Activated gamma-delta T cell treated with Interleukin-2 at 50 U/mL for 16 hours (primary cell): ENCODE data around the gene FMOD.
"Not testable (repeated sequence)": the region's sequence is repeated elsewhere in the genome, so short reads cannot be mapped to it uniquely, and the experiment has no call there.

Experiments used
- DNase-seq: peaks from one replicate; pipeline ENCODE4 v3.0.0-alpha.2; 2020

The FMOD gene

GRCh38 chr1:203325026-203325417 lies 25.9 kb downstream of the FMOD start:
- peak; percentile 68 for DNase-seq

GRCh38 chr1:203324105-203325025 lies 26.6 kb downstream of the FMOD start:
- peak; percentile 49 for DNase-seq

DNA sequence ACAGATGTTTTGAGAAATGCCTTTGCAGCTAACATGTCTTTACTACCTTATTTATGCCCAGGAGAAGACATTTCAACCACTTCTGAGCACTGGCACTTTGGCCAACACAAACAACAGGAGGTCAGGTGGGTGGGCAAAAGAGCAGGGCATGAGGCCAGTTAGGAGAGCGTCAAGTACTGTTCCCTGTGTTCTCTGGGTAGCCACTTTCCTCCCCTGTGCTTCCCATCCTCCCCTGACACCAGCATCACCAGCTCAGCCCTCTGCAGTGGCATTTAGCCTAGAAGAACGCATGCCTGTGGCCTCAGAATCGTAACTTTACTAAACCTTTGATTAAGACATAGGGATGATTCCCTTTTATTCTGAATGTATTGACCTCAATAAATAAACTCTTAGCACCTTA lies 27.3 kb downstream of the FMOD start:
- no peak for DNase-seq

GRCh38 chr1:203322500-203323179 lies 28.3 kb downstream of the FMOD start:
- no peak for DNase-seq

GRCh38 chr1:203321273-203322052 lies 29.5 kb downstream of the FMOD start:
- DNase-seq, result no peak

DNA sequence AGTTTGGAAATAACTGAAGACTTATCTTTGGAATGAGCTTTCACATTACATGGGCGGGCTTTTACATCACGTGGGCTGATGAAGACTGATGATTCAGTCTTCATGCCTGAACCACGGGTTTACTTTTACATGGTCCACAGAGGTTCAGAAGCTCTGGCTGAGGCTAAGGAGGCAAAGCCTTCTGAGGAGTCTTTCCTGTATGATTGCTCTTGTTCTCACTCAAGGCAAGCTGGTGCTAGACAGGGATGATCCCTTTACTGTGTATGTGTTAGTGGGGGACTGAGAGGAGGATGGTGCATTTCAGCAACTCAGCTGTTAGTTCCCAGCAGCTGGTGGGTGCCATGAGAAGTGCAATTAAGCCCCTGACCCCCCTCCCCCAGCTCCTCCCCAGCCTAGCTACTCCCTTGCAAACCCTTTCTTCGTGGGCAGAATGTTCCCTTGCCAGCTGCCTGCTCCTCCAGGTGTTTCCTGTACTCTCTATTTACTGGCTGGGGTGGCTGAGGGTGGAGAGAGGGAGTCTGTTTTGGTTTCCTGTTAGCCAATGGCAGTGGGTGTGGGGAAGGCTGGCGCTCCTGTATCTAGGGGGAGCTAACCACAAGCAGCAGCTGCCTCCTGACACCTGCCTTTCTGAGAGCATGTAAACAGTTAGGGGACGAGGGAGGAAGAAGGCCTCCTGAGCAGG lies 30.2 kb downstream of the FMOD start:
- peak; percentile 77 for DNase-seq

DNA sequence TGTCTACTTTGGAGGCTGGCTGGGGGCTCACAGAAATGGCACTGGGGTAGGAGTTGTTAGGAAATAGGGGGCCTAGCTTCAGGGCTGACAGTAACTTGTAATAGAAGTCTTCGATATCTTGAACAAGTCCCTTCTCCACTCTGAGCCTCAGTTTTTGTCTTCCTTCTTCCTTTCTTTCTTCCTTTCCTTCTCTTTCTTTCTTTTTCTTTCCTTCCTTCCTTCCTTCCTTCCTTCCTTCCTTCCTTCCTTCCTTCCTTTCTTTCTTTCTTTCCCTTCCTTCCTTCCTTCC lies 32.7 kb downstream of the FMOD start:
- DNase-seq, result no peak

GRCh38 chr1:203317429-203318228 lies 33.3 kb downstream of the FMOD start:
- DNase-seq, result no peak

GRCh38 chr1:203316626-203317093 lies 34.3 kb downstream of the FMOD start:
- DNase-seq, result no peak

DNA sequence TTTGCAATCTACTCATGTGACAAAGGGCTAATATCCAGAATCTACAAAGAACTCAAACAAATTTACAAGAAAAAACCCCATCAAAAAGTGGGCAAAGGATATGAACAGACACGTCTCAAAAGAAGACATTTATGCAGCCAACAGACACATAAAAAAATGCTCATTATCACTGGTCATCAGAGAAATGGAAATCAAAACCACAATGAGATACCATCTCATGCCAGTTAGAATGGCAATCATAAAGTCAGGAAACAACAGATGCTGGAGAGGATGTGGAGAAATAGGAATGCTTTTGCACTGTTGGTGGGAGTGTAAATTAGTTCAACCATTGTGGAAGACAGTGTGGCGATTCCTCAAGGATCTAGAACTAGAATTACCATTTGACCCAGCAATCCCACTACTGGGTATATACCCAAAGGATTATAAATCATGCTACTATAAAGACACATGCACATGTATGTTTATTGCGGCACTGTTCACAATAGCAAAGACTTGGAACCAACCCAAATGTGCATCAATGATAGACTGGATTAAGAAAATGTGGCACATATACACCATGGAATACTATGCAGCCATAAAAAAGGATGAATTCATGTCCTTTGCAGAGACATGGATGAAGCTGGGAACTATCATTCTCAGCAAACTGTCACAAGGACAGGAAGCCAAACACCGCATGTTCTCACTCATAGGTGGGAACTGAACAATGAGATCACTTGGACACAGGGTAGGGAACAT lies 36.7 kb downstream of the FMOD start:
- not testable (repeated sequence) for DNase-seq

DNA sequence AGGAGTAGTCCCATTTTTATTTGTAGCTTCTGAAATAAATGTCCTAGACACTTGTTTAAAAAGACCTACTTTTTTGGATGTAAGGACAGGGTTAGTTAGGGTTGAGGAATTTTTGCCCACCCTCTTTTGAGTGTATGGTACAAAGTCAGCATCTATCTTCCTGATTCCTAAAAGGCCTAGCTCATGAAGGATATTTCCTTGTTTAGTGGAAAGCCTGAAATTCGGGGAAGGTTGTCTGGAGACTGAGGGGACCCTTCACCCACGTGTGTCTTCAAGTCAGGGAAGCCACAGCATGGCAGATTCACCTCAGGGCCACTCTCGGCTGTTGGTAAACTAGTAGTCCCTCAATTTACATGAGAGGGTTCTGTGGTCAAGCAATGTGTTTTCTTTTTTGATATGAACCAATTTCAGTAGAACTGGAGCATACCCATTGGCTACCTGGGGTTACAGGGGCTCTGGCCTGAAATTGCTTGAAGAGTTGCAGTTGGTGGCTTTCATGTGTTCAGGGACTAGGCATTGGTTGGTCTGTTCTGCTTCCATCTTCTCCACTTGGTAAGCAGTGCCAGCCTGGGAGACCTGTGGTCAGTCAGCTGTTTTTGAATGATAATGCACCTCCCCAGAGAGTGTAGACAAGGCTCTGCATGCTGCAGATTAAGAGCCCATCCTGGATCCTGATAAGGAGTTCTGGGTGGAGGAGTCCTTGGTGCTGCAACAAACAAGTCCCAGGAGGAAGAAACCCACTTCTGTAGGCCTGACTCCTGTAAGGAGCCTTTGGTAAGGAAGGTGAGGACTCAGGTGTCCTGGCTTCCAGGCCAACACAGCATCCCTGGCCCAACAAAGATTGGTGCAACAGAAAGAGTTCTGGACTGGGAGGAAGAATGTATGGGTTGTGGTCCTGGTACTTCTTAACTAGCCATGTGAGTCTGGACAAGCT lies 39.3 kb downstream of the FMOD start:
- DNase-seq, result no peak

- DNase-seq, result no peak
Observed at GRCh38 chr1:203308923-203309331, 42.0 kb downstream of the FMOD start.

- no peak for DNase-seq
Observed at GRCh38 chr1:203308328-203308922, 42.5 kb downstream of the FMOD start.

GRCh38 chr1:203307641-203308126 lies 43.2 kb downstream of the FMOD start:
- no peak for DNase-seq

DNA sequence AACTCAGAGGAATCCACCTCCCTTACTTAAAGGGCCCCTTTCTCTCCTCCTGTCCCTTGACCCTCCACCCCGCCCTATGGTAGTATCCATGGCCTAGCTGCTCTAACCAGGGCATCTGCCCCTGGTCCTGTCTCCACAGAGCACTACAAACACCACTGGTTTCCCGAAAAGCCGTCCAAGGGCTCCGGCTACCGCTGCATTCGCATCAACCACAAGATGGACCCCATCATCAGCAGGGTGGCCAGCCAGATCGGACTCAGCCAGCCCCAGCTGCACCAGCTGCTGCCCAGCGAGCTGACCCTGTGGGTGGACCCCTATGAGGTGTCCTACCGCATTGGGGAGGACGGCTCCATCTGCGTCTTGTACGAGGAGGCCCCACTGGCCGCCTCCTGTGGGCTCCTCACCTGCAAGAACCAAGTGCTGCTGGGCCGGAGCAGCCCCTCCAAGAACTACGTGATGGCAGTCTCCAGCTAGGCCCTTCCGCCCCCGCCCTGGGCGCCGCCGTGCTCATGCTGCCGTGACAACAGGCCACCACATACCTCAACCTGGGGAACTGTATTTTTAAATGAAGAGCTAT lies 43.9 kb downstream of the FMOD start:
- DNase-seq, result peak; percentile 44

DNA sequence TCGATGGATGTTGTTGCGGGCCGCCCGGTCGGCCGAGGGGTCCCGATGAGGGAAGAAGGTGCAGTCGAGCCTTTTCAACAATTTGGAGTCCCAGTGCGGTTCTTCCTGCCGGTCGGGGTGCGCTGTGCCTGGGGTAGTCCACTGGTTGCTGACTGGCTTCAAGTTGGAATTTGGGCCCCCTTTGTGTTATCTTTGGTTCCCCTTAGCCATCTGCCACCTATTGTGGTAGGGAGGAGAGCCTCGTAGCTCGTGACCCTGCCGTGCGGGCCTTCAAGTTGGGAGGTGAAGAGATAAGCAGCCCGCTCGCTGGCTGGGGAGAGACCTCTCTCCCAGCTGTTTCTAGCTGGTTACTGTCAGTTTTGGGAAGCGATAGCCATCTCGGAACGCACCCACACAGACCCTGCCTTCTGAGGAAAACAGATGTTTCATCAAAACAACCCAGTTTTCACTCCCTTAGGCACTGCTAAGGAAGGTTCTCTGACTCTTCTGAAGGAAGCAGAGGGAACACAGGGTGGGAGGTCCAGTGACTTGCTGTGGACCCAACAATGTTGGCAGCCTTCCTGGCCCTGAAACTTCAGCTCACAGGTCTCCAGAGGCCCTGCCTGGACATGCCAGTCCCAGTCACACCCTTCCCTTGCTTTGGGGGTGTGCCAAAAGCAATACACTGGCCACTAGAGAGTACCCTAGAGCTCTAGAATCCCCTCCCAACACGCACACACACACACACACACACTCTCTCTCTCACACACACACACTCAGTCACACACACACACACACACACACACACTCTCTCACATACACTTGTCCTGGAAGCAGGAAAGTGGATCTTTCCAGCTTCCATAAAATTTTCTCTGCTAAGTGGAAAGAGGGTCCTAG lies 44.6 kb downstream of the FMOD start:
- DNase-seq, result no peak

DNA sequence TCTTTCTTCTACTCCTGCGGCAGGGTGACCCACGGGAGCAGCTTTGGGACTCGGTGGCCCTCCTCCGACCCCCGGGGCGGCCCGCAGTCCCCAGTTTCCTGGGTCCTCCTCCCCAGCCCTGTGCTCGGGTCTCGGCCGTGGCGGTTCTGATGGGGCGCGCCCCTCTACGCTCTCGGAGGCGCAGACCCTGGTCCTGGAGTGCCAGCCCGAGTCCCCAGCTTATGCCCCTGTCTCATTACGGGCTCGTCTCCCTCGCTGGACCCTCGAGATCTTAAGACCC lies 45.2 kb downstream of the FMOD start:
- DNase-seq, result no peak
